ENCODE measurements around the gene MROH9. TPM values are rescaled to one million over a fixed set of nuclear protein-coding genes. Genes with fewer than 3 reads are reported as not detected.

The MROH9 gene
- total RNA-seq, 4 donors from 2014 or later = 3.9 TPM; not detected in 3

DNA sequence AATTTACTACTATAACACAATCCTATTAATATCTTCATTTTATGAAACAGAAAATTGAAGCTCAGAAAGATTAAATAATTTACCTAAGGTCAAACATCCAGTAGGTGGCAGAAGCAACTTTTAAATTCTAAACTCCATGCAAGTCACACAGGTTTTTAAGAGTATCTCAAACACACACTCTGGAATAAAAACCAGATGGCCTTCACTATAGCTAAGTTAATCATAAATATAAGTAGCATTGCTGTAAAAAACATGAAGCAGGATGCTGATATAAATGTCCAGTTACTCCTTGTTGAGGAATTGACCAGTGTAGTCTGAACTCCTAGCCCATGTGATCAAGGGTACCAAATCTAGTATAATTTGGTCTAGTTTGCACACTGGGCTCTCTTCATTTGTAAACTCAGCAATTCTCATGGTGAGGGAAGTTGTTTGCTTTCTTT lies 146.0 kb downstream of the MROH9 start:
- TF ChIP-seq POLR2A (IDR thresholded peaks at IDR 0.05) (no peak), EP300 (IDR thresholded peaks at IDR 0.05) (no peak), CTCF (IDR thresholded peaks at IDR 0.05) (peak in 4 of 5 experiments; percentile 24 to 48 (median 30))
- peaks cover 0 to 16% (median 5%) of the 10 kb centered on the region in 4 donors for H3K4me1 ChIP-seq
- H3K27me3 ChIP-seq = no peaks in the 10 kb centered on the region
- no peaks in the 10 kb centered on the region for H3K36me3 ChIP-seq
- H3K9me3 ChIP-seq = no peaks in the 10 kb centered on the region
- no peak overlapping the region for H3K4me3 ChIP-seq
- H3K27ac ChIP-seq = peak overlapping the region in 2 of 4 donors; percentile 22 to 23
- no peak for DNase-seq (ENCODE audit: low spot score in 2 of 2)

DNA sequence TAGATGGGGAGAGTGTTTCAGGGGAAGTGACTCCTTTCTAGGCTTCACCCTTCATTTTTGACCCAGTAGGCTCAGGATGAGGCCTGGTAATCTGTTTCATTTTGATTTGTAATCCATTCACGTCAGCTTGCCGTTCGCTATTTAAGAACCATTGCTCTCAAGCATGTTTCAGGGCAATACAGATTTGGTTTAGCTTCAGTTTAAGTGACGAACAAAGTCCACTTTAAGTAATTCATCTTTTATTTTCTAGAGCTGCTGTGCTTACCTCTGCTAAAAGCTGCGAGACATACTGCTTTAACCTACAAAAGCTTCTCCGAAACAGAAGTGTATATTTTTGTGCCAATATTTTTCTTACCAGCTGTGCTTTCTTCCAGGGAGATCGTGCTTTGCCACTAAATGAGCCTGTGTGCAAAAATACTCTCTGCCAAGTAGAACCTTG lies 146.4 kb downstream of the MROH9 start:
- Histone ChIP-seq H3K4me3 (no peak overlapping the region), H3K4me1 (peaks cover 0 to 16% (median 5%) of the 10 kb centered on the region in 4 donors), H3K27ac (peak overlapping the region in 2 of 4 donors; percentile 22 to 23), H3K9me3 (no peaks in the 10 kb centered on the region), H3K27me3 (no peaks in the 10 kb centered on the region), H3K36me3 (no peaks in the 10 kb centered on the region)
- TF ChIP-seq POLR2A (IDR thresholded peaks at IDR 0.05) (no peak), EP300 (IDR thresholded peaks at IDR 0.05) (no peak), CTCF (IDR thresholded peaks at IDR 0.05) (no peak)
- DNase-seq (ENCODE audit: low spot score in 2 of 2) = no peak
- 71 to 78% methylated on average over 7 of the region's 7 CpGs for WGBS, 2 donors

GRCh38 chr1:171082606-171083005 lies 147.3 kb downstream of the MROH9 start:
- TF ChIP-seq POLR2A (IDR thresholded peaks at IDR 0.05) (no peak), CTCF (IDR thresholded peaks at IDR 0.05) (no peak)
- Histone ChIP-seq H3K27ac (no peak overlapping the region), H3K4me3 (no peak overlapping the region), H3K27me3 (no peaks in the 10 kb centered on the region), H3K4me1 (peaks cover 0 to 16% (median 5%) of the 10 kb centered on the region in 4 donors), H3K36me3 (no peaks in the 10 kb centered on the region), H3K9me3 (no peaks in the 10 kb centered on the region)
- WGBS, 2 donors = 45 to 62% methylated on average over 1 of the region's 1 CpG
- DNase-seq (ENCODE audit: low spot score in 2 of 2) = no peak

- no peaks in the 10 kb centered on the region for H3K27me3 ChIP-seq
- TF ChIP-seq POLR2A (IDR thresholded peaks at IDR 0.05) (no peak), CTCF (IDR thresholded peaks at IDR 0.05) (no peak), EP300 (IDR thresholded peaks at IDR 0.05) (no peak)
- no peaks in the 10 kb centered on the region for H3K36me3 ChIP-seq
- H3K9me3 ChIP-seq = no peaks in the 10 kb centered on the region
- no peak overlapping the region for H3K27ac ChIP-seq
- 76 to 78% methylated on average over 5 of the region's 5 CpGs for WGBS, 2 donors
- DNase-seq (ENCODE audit: low spot score in 2 of 2) = no peak
- peaks cover 0 to 16% (median 5%) of the 10 kb centered on the region in 4 donors for H3K4me1 ChIP-seq
- no peak overlapping the region for H3K4me3 ChIP-seq
Measured at GRCh38 chr1:171083222-171083621, 147.9 kb downstream of the MROH9 start.

DNA sequence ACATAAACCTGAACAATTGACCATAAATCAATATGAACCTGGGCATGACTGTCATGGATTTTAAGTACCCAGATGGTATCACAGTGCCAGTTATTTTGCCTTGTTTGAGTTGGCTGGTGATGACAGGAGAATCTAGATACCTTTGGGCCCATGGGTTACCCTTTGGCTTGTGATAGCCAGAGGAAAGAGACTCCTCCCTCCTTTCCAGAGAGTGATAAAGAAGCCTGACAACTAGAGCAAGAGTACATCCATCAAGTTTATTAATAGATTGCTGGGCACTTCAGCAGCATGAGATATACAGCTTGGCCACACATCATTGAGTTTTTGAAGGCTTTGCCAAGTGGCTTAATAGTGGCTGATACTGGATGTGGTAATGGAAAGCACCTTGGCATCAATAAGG lies 148.8 kb downstream of the MROH9 start:
- TF ChIP-seq CTCF (IDR thresholded peaks at IDR 0.05) = no peak
- TF ChIP-seq EP300 (IDR thresholded peaks at IDR 0.05) = no peak
- TF ChIP-seq POLR2A (IDR thresholded peaks at IDR 0.05) = no peak
- no peaks in the 10 kb centered on the region for H3K9me3 ChIP-seq
- no peaks in the 10 kb centered on the region for H3K27me3 ChIP-seq
- no peaks in the 10 kb centered on the region for H3K36me3 ChIP-seq
- H3K4me1 ChIP-seq = peaks cover 0 to 16% (median 5%) of the 10 kb centered on the region in 4 donors
- H3K4me3 ChIP-seq = no peak overlapping the region
- H3K27ac ChIP-seq = no peak overlapping the region
- no peak for DNase-seq (ENCODE audit: low spot score in 2 of 2)

All from tibial nerve (tissue), 4 donors.